Gastroesophageal sphincter (tissue), 4 donors: Measurements from ENCODE around the gene DUOXA1. TPM values are rescaled to one million over a fixed set of nuclear protein-coding genes. Genes with fewer than 3 reads are reported as not detected.

ENCODE experiments used
- ATAC-seq: fragments of 150-250 bp; one replicate; pipeline ENCODE4 v1.9.1; 2016; ENCODE audit warnings: mild to moderate bottlenecking, moderate library complexity
- H3K27ac ChIP-seq, 4 donors: fragments of 200-600 bp; sonication (generic) in 3 of 4; 1 replicate in 3 of 4; 2 replicates in 1 of 4; pipeline ENCODE4 v1.5.1; 2016 to 2019
- H3K27me3 ChIP-seq: fragments of 200-600 bp; sonication (generic); one replicate; pipeline ENCODE4 v1.5.1; 2019
- H3K36me3 ChIP-seq, 2 donors: fragments of 200-600 bp; sonication (generic); one replicate each; pipeline ENCODE4 v1.5.1; 2019; ENCODE audit warnings: control low read depth in 1 of 2
- H3K4me1 ChIP-seq, 3 donors: fragments of 200-600 bp; sonication (generic); 1 replicate in 2 of 3; 2 replicates in 1 of 3; pipeline ENCODE4 v1.5.1; 2016 to 2019; ENCODE audit warnings: control low read depth in 2 of 3
- H3K4me3 ChIP-seq, 2 donors: fragments of 200-600 bp; sonication (generic); one replicate each; pipeline ENCODE4 v1.5.1; 2019; ENCODE audit warnings: mild to moderate bottlenecking in 1 of 2, moderate library complexity in 1 of 2
- H3K9me3 ChIP-seq, 3 donors: fragments of 200-600 bp; sonication (generic); one replicate each; pipeline ENCODE4 v1.5.1; 2017 to 2019; ENCODE audit warnings: control low read depth in 2 of 3
- CTCF ChIP-seq, 4 experiments: fragments of 200-600 bp in 2 of 4; fragments of 450-650 bp in 2 of 4; sonication (generic) in 1 of 4; IDR thresholded peaks; one replicate each; pipeline ENCODE4 v1.5.1; 2017 to 2019; ENCODE audit warnings: antibody characterized with exemption in 4 of 4, mild to moderate bottlenecking in 2 of 4, moderate library complexity in 2 of 4
- EP300 ChIP-seq: sonication (generic); formaldehyde crosslinking; IDR thresholded peaks from one replicate; pipeline ENCODE4 v1.6.1; 2017; ENCODE audit warnings: antibody characterized with exemption, mild to moderate bottlenecking
- POLR2A ChIP-seq, 2 donors: fragments of 450-650 bp; IDR thresholded peaks; one replicate each; pipeline ENCODE4 v1.6.1; 2017; ENCODE audit warnings: antibody characterized with exemption in 2 of 2, mild to moderate bottlenecking in 2 of 2, moderate library complexity in 1 of 2
- POLR2AphosphoS5 ChIP-seq: sonication (generic); formaldehyde crosslinking; IDR thresholded peaks from one replicate; pipeline ENCODE4 v1.6.1; 2017; ENCODE audit warnings: antibody characterized with exemption
- WGBS, 2 donors: methylation state at CpG; one replicate each; pipeline ENCODE4 v1.1.5; 2018; ENCODE audit warnings: low coverage in 1 of 2; 5-methylcytosine and 5-hydroxymethylcytosine counted together
- total RNA-seq, 4 donors: library from RNA; depleted of rRNA; stranded (reverse); fragments of >200 nt; gene quantifications; one replicate each; pipeline ENCODE4 v1.1.0, GENCODE V29; 2016

Gene DUOXA1
- total RNA-seq, 4 donors from 2014 or later: 0.67 to 1.7 (median 1.7) TPM; not detected in 1

GRCh38 chr15:45162771-45163507 is 33.3 kb upstream of the DUOXA1 start:
- Histone ChIP-seq H3K4me1 (peaks cover 0 to 38% (median 5%) of the 10 kb centered on the region in 3 donors), H3K4me3 (no peak overlapping the region), H3K27me3 (no peaks in the 10 kb centered on the region), H3K27ac (no peak overlapping the region), H3K36me3 (no peaks in the 10 kb centered on the region), H3K9me3 (no peaks in the 10 kb centered on the region)
- WGBS, 2 donors: 0% methylated on average over 6 of the region's 7 CpGs; no CpG with 5 or more reads in 1 of the 2 donors
- ATAC-seq: peak; percentile 61
- TF ChIP-seq CTCF (IDR thresholded peaks at IDR 0.05) (peak in 3 of 4 experiments; percentile 84 to 91 (median 89)), POLR2A (IDR thresholded peaks at IDR 0.05) (no peak), EP300 (no peak), POLR2AphosphoS5 (no peak)

- Histone ChIP-seq H3K27me3 (no peaks in the 10 kb centered on the region), H3K4me3 (no peak overlapping the region), H3K9me3 (no peaks in the 10 kb centered on the region), H3K4me1 (peaks cover 0 to 30% (median 5%) of the 10 kb centered on the region in 3 donors), H3K27ac (no peak overlapping the region), H3K36me3 (no peaks in the 10 kb centered on the region)
- TF ChIP-seq EP300: no peak
- no peak for TF ChIP-seq POLR2A (IDR thresholded peaks at IDR 0.05)
- no peak for TF ChIP-seq POLR2AphosphoS5
- no peak for TF ChIP-seq CTCF (IDR thresholded peaks at IDR 0.05)
- 85 to 94% methylated on average over 3 to 4 of the region's 14 CpGs for WGBS, 2 donors
- no peak for ATAC-seq
These were observed 32.0 kb upstream of the DUOXA1 start for GRCh38 chr15:45161666-45162065.

- H3K36me3 ChIP-seq: no peaks in the 10 kb centered on the region
- H3K4me3 ChIP-seq: no peak overlapping the region
- H3K4me1 ChIP-seq: peaks cover 0 to 7% (median 3%) of the 10 kb centered on the region in 3 donors
- TF ChIP-seq CTCF (IDR thresholded peaks at IDR 0.05) (no peak), POLR2AphosphoS5 (no peak), POLR2A (IDR thresholded peaks at IDR 0.05) (no peak), EP300 (no peak)
- ATAC-seq: peak; percentile 21
- H3K27me3 ChIP-seq: no peaks in the 10 kb centered on the region
- H3K9me3 ChIP-seq: no peaks in the 10 kb centered on the region
- 50% methylated on average over 1 of the region's 1 CpG; no CpG with 5 or more reads in 1 of the 2 donors for WGBS, 2 donors
- H3K27ac ChIP-seq: no peak overlapping the region
These were observed 28.3 kb upstream of the DUOXA1 start for GRCh38 chr15:45157974-45158373.

GRCh38 chr15:45156744-45157455 is 27.2 kb upstream of the DUOXA1 start:
- no peak overlapping the region for H3K4me3 ChIP-seq
- no peak for ATAC-seq
- peaks cover 0 to 8% of the 10 kb centered on the region in 2 donors for H3K36me3 ChIP-seq
- H3K9me3 ChIP-seq: no peaks in the 10 kb centered on the region
- 61 to 63% methylated on average over 4 to 6 of the region's 7 CpGs for WGBS, 2 donors
- no peak for TF ChIP-seq POLR2AphosphoS5
- TF ChIP-seq CTCF (IDR thresholded peaks at IDR 0.05): no peak
- TF ChIP-seq POLR2A (IDR thresholded peaks at IDR 0.05): no peak
- TF ChIP-seq EP300: no peak
- H3K27me3 ChIP-seq: no peaks in the 10 kb centered on the region
- H3K27ac ChIP-seq: no peak overlapping the region
- no peaks in the 10 kb centered on the region for H3K4me1 ChIP-seq
